GM21423 (cell line): ENCODE results near the gene ING1.
"Not testable (repeated sequence)": the region's sequence is repeated elsewhere in the genome, so short reads cannot be mapped to it uniquely, and the experiment has no call there.

Source experiments
- ATAC-seq: cut with Tn5 transposase; IDR thresholded peaks from one replicate; pipeline ENCODE4 v1.9.1; 2021; ENCODE audit warnings: mild to moderate bottlenecking, moderate library complexity; ENCODE audit not compliant: unreplicated experiment

The ING1 gene, protein sequence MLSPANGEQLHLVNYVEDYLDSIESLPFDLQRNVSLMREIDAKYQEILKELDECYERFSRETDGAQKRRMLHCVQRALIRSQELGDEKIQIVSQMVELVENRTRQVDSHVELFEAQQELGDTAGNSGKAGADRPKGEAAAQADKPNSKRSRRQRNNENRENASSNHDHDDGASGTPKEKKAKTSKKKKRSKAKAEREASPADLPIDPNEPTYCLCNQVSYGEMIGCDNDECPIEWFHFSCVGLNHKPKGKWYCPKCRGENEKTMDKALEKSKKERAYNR

DNA sequence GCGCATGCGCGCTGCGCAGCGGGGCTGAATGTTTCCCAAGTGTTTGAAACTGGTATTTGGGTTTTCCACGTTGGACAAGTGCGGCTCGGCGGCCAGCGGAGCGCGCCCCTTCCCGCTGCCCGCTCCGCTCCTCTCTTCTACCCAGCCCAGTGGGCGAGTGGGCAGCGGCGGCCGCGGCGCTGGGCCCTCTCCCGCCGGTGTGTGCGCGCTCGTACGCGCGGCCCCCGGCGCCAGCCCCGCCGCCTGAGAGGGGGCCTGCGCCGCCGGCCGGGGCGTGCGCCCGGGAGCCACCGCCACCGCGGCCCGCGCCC, at the start of gene ING1:
Gene ING1 (plus strand): TSS at position 59 of the 311 bp plus-strand sequence. CDS start 450 bp downstream, outside the sequence.
- ATAC-seq = no peak

GRCh38 chr13:110664041-110664440, 49.5 kb upstream of the ING1 start:
- ATAC-seq = no peak

- no peak for ATAC-seq
These were observed 48.8 kb upstream of the ING1 start for GRCh38 chr13:110664673-110665072.

DNA sequence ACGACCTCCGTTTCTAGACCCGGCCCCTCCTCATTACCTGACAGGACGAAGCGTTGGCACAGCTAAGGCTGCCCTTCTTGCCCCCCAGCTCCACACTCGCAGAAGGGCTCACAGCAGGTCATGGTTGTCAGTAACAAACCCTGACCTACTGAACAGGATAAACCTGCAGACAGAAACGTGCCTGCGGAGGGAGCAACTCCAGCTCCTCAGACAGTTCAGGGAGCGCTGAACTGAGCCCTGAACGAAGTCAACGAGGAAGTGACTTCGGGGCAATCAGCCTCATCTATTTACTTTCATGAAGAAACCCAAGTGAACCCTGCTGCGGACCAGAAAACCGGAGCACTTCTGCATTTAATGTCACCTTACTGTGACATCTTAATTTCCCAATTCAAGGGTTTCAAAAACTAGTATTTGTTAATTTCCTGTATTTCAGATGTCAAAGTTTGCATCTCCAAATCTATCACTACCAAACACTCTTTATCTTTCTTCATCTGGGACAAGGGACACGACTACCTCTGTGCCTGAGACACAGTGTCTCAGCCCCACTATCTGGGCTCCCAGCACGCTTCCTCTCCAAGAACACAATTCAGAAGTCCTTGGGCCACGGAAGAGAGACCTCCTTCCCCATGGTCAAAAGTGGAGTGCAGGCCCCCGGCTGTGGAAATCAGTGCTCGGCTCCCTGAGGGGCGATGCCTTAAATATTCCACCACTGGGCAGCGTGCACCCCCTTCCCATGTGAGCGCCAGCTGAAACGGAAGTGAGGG, 47.8 kb upstream of the ING1 start:
- ATAC-seq = no peak

DNA sequence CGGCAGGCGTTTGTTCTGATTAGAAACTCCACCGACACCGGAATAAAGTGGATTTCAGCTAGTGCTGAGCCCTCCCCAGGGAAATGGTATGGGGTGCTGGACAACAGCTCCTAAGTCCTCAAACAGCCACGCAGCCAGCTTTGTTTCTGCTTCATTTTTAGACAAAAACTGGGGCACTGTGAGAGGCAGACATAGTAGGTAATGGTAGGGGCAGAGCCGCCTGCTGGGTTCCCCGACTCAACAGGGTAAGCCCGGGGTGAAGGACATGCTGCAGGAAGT, 47.3 kb upstream of the ING1 start:
- no peak for ATAC-seq

- no peak for ATAC-seq
These were observed 44.5 kb upstream of the ING1 start for GRCh38 chr13:110669036-110669435.

GRCh38 chr13:110669814-110670213, 43.7 kb upstream of the ING1 start:
- not testable (repeated sequence) for ATAC-seq

- peak; percentile 67 for ATAC-seq
These were observed 36.6 kb upstream of the ING1 start for GRCh38 chr13:110676595-110677587.

DNA sequence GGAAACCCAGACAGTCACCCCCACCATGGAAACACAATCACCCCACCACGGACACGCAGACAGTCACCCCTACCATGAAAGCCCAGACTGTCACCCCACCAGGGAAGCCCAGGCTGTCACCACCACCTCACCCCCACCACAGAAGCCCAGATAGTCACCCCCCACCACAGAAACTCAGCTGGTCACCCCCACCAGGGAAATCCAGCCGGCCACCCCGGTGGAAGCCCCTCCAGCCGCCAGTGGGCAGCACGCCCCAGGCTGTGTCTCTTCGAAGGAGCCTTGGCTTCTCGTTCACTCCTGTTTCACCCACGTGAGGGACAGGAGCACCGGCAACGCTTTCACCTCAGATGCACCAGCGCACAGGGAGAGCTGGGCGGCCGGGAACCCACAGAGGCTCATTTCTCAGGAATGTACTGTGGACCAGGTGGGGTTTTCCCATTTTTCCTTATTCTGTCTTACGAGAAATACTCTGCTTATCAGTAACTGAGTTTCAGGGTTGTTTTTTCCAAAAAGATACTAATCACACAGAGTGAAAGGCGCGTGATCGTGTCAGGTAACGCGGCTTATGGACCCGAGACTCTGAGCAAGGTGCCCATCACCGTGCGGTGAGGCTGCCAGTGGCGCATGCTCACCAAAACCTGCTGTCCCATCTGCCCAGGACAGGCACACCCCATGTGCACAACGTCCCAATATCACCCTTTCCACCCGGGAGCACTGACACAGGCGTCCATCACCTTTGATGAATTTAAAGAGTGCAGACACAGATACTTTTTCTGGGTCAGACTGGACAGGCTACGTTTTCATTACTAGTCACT, 35.6 kb upstream of the ING1 start:
- ATAC-seq = no peak

- no peak for ATAC-seq
These were observed 32.6 kb upstream of the ING1 start for GRCh38 chr13:110680852-110681251.

DNA sequence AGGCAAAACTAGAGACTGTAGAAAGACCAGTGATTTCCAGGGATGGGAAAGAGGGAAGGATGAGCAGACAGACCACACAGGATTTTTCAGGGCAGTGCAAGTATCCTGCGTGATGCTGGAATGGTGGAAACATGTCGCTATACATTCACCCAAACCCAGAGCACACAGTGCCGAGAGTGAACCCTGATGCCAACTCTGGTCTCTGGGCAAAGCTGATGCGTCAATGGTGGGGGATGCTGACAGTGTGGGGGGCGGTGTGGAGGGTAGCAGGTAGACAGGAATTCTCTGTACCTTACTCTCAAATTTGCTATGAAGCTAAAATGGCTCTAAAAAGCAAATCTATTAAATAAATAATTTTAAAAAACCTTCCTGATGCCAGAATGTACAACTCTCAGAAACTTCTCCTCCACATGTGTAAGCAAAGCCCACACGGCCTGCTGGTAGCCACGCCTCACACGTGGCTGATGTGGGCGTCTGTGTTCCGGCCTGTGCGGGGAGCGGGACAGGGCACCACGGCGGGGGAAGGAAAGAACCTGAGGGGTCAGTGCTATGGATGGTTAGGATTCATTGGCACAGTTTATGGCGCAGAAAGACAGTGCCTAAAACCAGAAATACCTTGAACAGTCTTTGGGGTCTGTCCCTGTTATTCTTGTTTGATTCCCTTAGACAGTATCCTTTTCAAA, 31.5 kb upstream of the ING1 start:
- no peak for ATAC-seq

DNA sequence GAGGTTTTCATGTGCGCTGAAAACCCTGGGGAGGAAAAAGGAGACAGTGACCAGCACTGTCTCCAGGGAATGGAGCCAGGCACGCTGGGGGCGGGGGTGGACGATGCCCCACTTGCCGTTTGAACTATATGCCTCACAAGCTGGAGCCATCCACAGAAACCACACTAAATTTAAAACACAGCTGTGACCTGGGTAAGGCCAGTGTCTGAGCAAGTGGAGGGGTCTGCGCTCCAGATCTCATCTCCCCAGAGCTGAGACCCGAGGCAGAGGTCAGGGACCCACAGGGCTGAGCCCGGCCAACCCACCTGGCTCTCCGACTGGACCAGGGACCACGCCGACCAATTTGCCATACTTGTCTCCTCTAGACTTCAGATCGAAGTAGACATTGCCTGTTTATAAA, 30.8 kb upstream of the ING1 start:
- ATAC-seq = no peak

DNA sequence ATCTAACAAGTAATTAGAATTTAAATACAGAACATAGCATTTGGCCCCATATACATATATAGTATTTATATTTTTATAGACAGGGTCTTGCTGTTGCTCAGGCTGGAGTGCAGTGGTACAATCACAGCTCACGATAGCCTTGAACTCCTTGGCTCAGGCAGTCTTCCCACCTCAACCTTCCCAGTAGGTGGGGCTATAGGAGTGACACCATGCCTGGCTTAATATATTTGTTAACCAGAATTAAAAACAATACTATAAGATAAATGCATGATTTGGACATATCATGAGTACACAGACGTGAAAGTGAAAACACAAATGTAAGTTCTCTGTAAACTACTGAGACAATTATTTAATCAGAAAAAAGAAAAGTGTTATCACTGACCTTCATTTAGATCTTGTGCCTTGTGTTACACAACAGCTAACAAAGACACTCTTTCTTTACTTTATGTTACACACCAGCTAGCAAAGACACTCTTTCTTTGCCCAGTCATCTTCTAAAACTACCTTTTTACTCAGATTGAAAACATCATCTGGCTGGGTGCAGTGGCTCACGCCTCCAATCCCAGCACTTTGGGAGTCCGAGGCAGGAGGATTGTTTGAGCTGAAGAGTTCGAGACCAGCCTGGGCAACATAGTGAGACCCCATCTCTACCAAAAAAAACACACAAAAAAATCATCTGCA, 30.2 kb upstream of the ING1 start:
- no peak for ATAC-seq

GRCh38 chr13:110683921-110684320, 29.6 kb upstream of the ING1 start:
- ATAC-seq = no peak

GRCh38 chr13:110684388-110685056, 29.0 kb upstream of the ING1 start:
- ATAC-seq = no peak

GRCh38 chr13:110685305-110686020, 28.0 kb upstream of the ING1 start:
- ATAC-seq = no peak

DNA sequence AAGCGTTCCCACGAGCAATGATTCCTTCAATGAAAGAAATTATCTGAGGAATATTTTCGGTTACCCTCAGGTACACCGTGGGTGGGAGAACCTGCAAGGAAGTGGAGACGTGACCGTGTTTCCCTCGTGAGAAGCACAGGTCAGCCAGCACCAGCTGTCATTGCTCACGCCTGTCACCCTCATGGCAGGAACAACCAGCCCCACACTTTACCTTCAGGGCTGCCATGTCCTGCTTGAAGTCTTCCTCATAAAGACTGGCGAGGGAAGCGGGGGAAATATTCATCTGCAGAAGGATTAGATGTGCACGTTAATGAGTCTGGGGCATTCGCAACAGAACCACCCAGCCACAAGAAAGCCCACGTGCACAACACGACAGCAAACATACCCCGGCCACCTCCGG, 25.8 kb upstream of the ING1 start:
- no peak for ATAC-seq

GRCh38 chr13:110689041-110689440, 24.5 kb upstream of the ING1 start:
- no peak for ATAC-seq
